ENCODE results near the gene RFPL2. TPM values are rescaled to one million over a fixed set of nuclear protein-coding genes. Genes with fewer than 3 reads are reported as not detected.

RFPL2 gene
- total and polyA plus RNA-seq, 10 donors = 0.11 to 0.79 (median 0.42) TPM; not detected in 3

DNA sequence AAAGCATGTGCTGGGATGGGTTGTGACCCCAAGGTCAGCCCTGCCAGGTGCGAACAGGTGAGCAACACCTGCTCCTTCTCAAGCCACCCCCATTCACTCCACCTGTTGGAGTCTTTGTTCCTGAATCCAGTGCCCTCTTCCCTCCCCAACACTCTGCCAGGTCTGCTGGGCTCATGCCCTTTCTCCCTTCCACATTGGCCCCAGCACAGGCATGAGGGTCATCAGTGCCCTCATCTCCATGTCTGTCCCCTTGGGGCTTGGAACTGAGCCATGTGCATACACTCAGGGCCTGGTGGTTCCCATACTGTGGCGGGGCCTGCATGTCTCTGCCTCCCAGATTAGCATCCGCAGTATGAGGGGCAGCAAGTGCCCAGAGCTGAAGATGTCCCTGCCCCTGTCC lies 19.1 kb downstream of the RFPL2 start:
- intact Hi-C loops (cut with DNase I; ENCODE audit: low total_unique reads) = no loop called here
- no peak overlapping the region for H3K4me3 ChIP-seq
- H3K27ac ChIP-seq = no peak overlapping the region
- H3K36me3 ChIP-seq = no peaks in the 10 kb centered on the region
- H3K9me3 ChIP-seq = no peaks in the 10 kb centered on the region
- TF ChIP-seq, protein P1, sequence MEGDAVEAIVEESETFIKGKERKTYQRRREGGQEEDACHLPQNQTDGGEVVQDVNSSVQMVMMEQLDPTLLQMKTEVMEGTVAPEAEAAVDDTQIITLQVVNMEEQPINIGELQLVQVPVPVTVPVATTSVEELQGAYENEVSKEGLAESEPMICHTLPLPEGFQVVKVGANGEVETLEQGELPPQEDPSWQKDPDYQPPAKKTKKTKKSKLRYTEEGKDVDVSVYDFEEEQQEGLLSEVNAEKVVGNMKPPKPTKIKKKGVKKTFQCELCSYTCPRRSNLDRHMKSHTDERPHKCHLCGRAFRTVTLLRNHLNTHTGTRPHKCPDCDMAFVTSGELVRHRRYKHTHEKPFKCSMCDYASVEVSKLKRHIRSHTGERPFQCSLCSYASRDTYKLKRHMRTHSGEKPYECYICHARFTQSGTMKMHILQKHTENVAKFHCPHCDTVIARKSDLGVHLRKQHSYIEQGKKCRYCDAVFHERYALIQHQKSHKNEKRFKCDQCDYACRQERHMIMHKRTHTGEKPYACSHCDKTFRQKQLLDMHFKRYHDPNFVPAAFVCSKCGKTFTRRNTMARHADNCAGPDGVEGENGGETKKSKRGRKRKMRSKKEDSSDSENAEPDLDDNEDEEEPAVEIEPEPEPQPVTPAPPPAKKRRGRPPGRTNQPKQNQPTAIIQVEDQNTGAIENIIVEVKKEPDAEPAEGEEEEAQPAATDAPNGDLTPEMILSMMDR (IDR thresholded peaks at IDR 0.05 in 8 of 11, conservative IDR thresholded peaks at IDR 0.05 in 3 of 11) = no peak
- TF ChIP-seq POLR2A (IDR thresholded peaks at IDR 0.05) (no peak), POLR2AphosphoS5 (IDR thresholded peaks at IDR 0.05) (no peak)
- no peak for DNase-seq
- peaks cover 0 to 18% (median 0%) of the 10 kb centered on the region in 7 donors for H3K27me3 ChIP-seq (replicated peaks in 1 of 7)
- 76 to 100% (median 85%) methylated on average over 3 of the region's 3 CpGs for WGBS, 5 donors
- H3K4me1 ChIP-seq = no peaks in the 10 kb centered on the region

DNA sequence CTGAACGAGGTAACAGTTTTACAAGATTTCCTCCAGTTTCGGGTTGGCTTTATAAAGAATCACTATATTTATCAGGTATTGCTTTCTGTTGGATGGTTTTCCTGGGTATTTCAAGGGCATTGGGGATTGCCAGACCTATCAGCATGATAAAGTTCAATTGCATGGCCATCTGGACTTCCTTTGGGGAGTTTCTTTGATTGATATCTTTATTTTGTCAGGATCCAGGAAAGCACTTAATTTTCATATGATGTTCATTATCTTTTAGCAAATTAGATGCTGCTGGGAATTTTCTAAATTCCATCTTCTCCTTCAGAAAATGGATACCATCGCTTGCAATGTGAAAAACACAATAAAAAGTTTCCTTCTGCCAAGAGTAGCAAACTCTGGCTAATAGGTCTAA lies 21.2 kb downstream of the RFPL2 start:
- TF ChIP-seq POLR2A (IDR thresholded peaks at IDR 0.05) = no peak
- TF ChIP-seq POLR2AphosphoS5 (IDR thresholded peaks at IDR 0.05) = no peak
- TF ChIP-seq, protein P1 (IDR thresholded peaks at IDR 0.05 in 8 of 11, conservative IDR thresholded peaks at IDR 0.05 in 3 of 11) = no peak

DNA sequence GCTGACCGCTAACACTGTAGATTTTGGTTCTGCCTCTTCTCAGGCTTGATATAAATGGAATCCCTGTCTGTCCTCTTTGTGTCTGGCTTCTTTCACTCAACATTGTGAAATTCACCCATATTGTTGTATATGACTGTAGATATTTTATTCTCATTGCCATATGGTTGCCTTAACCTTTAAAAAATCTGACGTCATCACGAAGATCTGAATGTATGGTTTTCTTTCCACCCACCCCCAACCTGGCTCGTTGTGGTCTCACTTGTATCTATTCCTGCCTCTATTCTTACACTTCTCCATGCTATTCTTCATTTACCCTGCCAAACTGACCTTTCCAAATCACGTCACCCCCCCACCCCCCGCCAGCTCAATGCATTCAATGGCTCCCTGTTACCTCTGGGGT lies 23.8 kb downstream of the RFPL2 start:
- peaks cover 0 to 4% (median 2%) of the 10 kb centered on the region in 6 donors for H3K4me1 ChIP-seq
- H3K27me3 ChIP-seq (replicated peaks in 1 of 7) = peaks cover 0 to 47% (median 18%) of the 10 kb centered on the region in 7 donors
- no peak overlapping the region for H3K27ac ChIP-seq
- no peak for DNase-seq
- 71 to 85% (median 82%) methylated on average over 6 of the region's 6 CpGs for WGBS, 5 donors
- intact Hi-C loops (cut with DNase I; ENCODE audit: low total_unique reads) = no loop called here
- no peaks in the 10 kb centered on the region for H3K36me3 ChIP-seq
- TF ChIP-seq POLR2A (IDR thresholded peaks at IDR 0.05) (no peak), POLR2AphosphoS5 (IDR thresholded peaks at IDR 0.05) (no peak)
- TF ChIP-seq, protein P1 (IDR thresholded peaks at IDR 0.05 in 8 of 11, conservative IDR thresholded peaks at IDR 0.05 in 3 of 11) = no peak
- peaks cover 0 to 4% (median 0%) of the 10 kb centered on the region in 8 donors for H3K9me3 ChIP-seq
- H3K4me3 ChIP-seq = no peak overlapping the region

More for the DNA sequence above, 21.2 kb downstream of the RFPL2 start:
- Histone ChIP-seq H3K27me3 (replicated peaks in 1 of 7) (peaks cover 0 to 25% (median 0%) of the 10 kb centered on the region in 7 donors), H3K4me1 (no peaks in the 10 kb centered on the region), H3K4me3 (no peak overlapping the region), H3K36me3 (no peaks in the 10 kb centered on the region), H3K27ac (no peak overlapping the region), H3K9me3 (no peaks in the 10 kb centered on the region)
- WGBS, 5 donors = 68 to 84% (median 77%) methylated on average over 3 of the region's 3 CpGs
- intact Hi-C loops (cut with DNase I; ENCODE audit: low total_unique reads) = no loop called here
- no peak for DNase-seq

DNA sequence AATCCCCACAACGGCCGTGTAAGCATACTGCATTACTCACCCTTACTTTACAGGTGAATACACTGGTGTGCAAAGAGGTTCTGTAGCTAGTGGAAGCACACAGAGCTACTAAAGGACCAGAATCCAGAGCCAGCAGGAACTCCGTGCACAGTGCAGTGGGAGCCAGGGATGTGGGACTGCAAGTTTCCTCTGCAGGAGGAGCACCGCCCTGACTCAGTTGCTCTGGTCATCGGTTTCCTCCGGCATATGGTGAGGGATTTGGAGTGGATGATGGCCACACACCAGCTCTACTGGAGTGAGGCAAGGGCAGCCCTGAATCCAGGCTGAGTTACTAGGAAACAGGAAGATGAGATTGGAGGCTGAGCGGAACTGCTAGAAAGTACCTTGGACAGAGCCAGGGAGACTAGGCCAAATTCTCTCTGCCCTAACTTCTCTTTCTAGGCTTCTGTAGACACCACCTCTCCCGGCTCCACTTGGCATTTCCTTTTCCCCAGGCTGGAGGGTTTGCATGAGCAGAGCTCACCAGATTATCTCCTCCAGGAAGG lies 27.6 kb downstream of the RFPL2 start:
- TF ChIP-seq POLR2AphosphoS5 (IDR thresholded peaks at IDR 0.05) (no peak), POLR2A (IDR thresholded peaks at IDR 0.05) (no peak)
- TF ChIP-seq, protein P1 (IDR thresholded peaks at IDR 0.05 in 8 of 11, conservative IDR thresholded peaks at IDR 0.05 in 3 of 11) = no peak
- 84 to 94% (median 92%) methylated on average over 8 of the region's 8 CpGs for WGBS, 5 donors
- DNase-seq = no peak
- Histone ChIP-seq H3K36me3 (no peaks in the 10 kb centered on the region), H3K27ac (no peak overlapping the region), H3K9me3 (peaks cover 0 to 4% (median 0%) of the 10 kb centered on the region in 8 donors), H3K4me1 (peaks cover 0 to 10% (median 8%) of the 10 kb centered on the region in 6 donors), H3K27me3 (replicated peaks in 1 of 7) (peaks cover 0 to 69% (median 25%) of the 10 kb centered on the region in 7 donors), H3K4me3 (no peak overlapping the region)
- intact Hi-C loops (cut with DNase I; ENCODE audit: low total_unique reads) = no loop called here
